SK-N-SH treated with all-trans-retinoic acid at 6 μM for 48 hours (cell line): ENCODE data around the gene NAPB.

Experiments
- ATAC-seq: fragments of 200-7000 bp; cut with Tn5 transposase; 3 replicates; pipeline ENCODE4 v1.9.1; 2020; ENCODE audit warnings: mild to moderate bottlenecking, moderate library complexity
- ARNTL ChIP-seq: fragments of 450-650 bp; formaldehyde crosslinking; IDR thresholded peaks from 2 replicates; pipeline ENCODE4 v1.5.0; 2020; ENCODE audit warnings: low read depth, mild to moderate bottlenecking, moderate library complexity, borderline replicate concordance
- BACH2 ChIP-seq: fragments of 250-450 bp; sonication (Bioruptor Pico); IDR thresholded peaks from 2 replicates; pipeline ENCODE4 v1.9.0; 2021; ENCODE audit warnings: mild to moderate bottlenecking, borderline replicate concordance
- CSDC2 ChIP-seq: fragments of 250-450 bp; sonication (Bioruptor Pico); IDR thresholded peaks from 2 replicates; pipeline ENCODE4 v1.5.0; 2020; ENCODE audit warnings: mild to moderate bottlenecking, moderate library complexity
- ESRRG ChIP-seq: fragments of 250-450 bp; sonication (Bioruptor Pico); IDR thresholded peaks from 2 replicates; pipeline ENCODE4 v1.6.1; 2021; ENCODE audit warnings: mild to moderate bottlenecking
- ISL1 ChIP-seq: fragments of 250-450 bp; sonication (Bioruptor Pico); IDR thresholded peaks from 2 replicates; pipeline ENCODE4 v2.1.2; 2022; ENCODE audit warnings: mild to moderate bottlenecking, moderate library complexity
- OSR1 ChIP-seq: fragments of 250-450 bp; sonication (Bioruptor Pico); IDR thresholded peaks from 2 replicates; pipeline ENCODE4 v1.8.0; 2022; ENCODE audit warnings: moderate library complexity, mild to moderate bottlenecking, inconsistent platforms
- PPARA ChIP-seq: fragments of 250-450 bp; sonication (Bioruptor Pico); IDR thresholded peaks from 2 replicates; pipeline ENCODE4 v1.5.0; 2020; ENCODE audit warnings: mild to moderate bottlenecking, borderline replicate concordance
- RARB ChIP-seq: fragments of 250-450 bp; sonication (Bioruptor Pico); IDR thresholded peaks from 2 replicates; pipeline ENCODE4 v1.8.0; 2021; ENCODE audit warnings: mild to moderate bottlenecking, moderate library complexity
- TCF4 ChIP-seq: fragments of 250-450 bp; sonication (Bioruptor Pico); IDR thresholded peaks from 2 replicates; pipeline ENCODE4 v1.8.0; 2021; ENCODE audit warnings: mild to moderate bottlenecking, moderate library complexity, borderline replicate concordance
- TOX ChIP-seq: fragments of 250-450 bp; sonication (Bioruptor Pico); IDR thresholded peaks from 2 replicates; pipeline ENCODE4 v1.8.0; 2021; ENCODE audit warnings: mild to moderate bottlenecking, moderate library complexity, borderline replicate concordance
- TSHZ2 ChIP-seq: fragments of 250-450 bp; sonication (Bioruptor Pico); IDR thresholded peaks from 2 replicates; pipeline ENCODE4 v1.5.0; 2020; ENCODE audit warnings: mild to moderate bottlenecking, moderate library complexity
- ZC3H10 ChIP-seq: fragments of 250-450 bp; sonication (Bioruptor Pico); IDR thresholded peaks from 2 replicates; pipeline ENCODE4 v1.5.1; 2021; ENCODE audit warnings: mild to moderate bottlenecking, moderate library complexity
- ZFP3 ChIP-seq: fragments of 250-450 bp; sonication (Bioruptor Pico); IDR thresholded peaks from 2 replicates; pipeline ENCODE4 v1.5.0; 2020; ENCODE audit warnings: mild to moderate bottlenecking, moderate library complexity
- ZFP30 ChIP-seq: fragments of 450-650 bp; formaldehyde crosslinking; IDR thresholded peaks from 2 replicates; pipeline ENCODE4 v1.5.0; 2022; ENCODE audit warnings: mild to moderate bottlenecking, moderate library complexity
- ZNF70 ChIP-seq: fragments of 450-650 bp; formaldehyde crosslinking; IDR thresholded peaks from 2 replicates; pipeline ENCODE4 v1.5.0; 2020; ENCODE audit warnings: mild to moderate bottlenecking, moderate library complexity
- ZNF8 ChIP-seq: fragments of 450-650 bp; formaldehyde crosslinking; IDR thresholded peaks from 2 replicates; pipeline ENCODE4 v1.5.0; 2020; ENCODE audit warnings: mild to moderate bottlenecking, moderate library complexity
- TF ChIP-seq, protein P1 (sequence below): fragments of 250-450 bp; sonication (Bioruptor Pico); IDR thresholded peaks from 2 replicates; pipeline ENCODE4 v1.8.0; 2020; ENCODE audit warnings: mild to moderate bottlenecking, moderate library complexity, borderline replicate concordance
- TF ChIP-seq, protein P2 (sequence below): fragments of 250-450 bp; sonication (Bioruptor Pico); IDR thresholded peaks from 2 replicates; pipeline ENCODE4 v1.8.0; 2021; ENCODE audit warnings: low read depth, mild to moderate bottlenecking, moderate library complexity, borderline replicate concordance

NAPB gene

GRCh38 chr20:23375827-23376226 is 45.5 kb downstream of the NAPB start (continued):
- TF ChIP-seq TSHZ2 (CRISPR knock-in tag) (no peak), ZNF8 (CRISPR knock-in tag) (no peak), PPARA (CRISPR knock-in tag) (no peak), ESRRG (no peak), ZC3H10 (CRISPR knock-in tag) (no peak), ZNF70 (no peak), TOX (CRISPR knock-in tag) (no peak), ZFP3 (CRISPR knock-in tag) (no peak)
- TF ChIP-seq, protein P1, sequence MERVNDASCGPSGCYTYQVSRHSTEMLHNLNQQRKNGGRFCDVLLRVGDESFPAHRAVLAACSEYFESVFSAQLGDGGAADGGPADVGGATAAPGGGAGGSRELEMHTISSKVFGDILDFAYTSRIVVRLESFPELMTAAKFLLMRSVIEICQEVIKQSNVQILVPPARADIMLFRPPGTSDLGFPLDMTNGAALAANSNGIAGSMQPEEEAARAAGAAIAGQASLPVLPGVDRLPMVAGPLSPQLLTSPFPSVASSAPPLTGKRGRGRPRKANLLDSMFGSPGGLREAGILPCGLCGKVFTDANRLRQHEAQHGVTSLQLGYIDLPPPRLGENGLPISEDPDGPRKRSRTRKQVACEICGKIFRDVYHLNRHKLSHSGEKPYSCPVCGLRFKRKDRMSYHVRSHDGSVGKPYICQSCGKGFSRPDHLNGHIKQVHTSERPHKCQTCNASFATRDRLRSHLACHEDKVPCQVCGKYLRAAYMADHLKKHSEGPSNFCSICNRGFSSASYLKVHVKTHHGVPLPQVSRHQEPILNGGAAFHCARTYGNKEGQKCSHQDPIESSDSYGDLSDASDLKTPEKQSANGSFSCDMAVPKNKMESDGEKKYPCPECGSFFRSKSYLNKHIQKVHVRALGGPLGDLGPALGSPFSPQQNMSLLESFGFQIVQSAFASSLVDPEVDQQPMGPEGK (CRISPR knock-in tag): no peak

GRCh38 chr20:23374441-23374840 is 46.8 kb downstream of the NAPB start:
- no peak for ATAC-seq
- TF ChIP-seq ZFP30 (CRISPR knock-in tag) (no peak), ZC3H10 (CRISPR knock-in tag) (no peak), RARB (no peak), ARNTL (CRISPR knock-in tag) (no peak), OSR1 (no peak), BACH2 (no peak), CSDC2 (CRISPR knock-in tag) (no peak)
- TF ChIP-seq, protein P2, sequence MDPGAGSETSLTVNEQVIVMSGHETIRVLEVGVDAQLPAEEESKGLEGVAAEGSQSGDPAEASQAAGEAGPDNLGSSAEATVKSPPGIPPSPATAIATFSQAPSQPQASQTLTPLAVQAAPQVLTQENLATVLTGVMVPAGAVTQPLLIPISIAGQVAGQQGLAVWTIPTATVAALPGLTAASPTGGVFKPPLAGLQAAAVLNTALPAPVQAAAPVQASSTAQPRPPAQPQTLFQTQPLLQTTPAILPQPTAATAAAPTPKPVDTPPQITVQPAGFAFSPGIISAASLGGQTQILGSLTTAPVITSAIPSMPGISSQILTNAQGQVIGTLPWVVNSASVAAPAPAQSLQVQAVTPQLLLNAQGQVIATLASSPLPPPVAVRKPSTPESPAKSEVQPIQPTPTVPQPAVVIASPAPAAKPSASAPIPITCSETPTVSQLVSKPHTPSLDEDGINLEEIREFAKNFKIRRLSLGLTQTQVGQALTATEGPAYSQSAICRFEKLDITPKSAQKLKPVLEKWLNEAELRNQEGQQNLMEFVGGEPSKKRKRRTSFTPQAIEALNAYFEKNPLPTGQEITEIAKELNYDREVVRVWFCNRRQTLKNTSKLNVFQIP (CRISPR knock-in tag): no peak

DNA sequence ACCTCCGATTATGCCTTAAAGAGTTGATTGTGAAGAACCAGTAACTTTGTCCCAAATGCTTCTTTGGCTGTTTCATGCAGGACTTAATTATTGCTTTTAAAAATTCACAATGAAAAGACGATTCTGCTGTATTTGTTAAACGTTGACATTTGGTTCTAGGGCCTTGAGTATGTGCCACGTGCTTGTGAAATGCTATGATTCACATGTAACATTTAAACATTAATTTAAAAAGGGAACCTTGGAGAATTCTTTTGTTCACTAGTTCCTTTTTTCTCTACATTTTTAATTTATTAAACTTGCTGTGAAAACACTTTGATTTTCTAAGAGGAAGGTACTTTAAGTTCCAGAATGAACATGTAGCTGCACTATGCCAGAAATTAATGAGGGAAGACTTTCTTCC is 49.8 kb downstream of the NAPB start:
- TF ChIP-seq ZNF70 (no peak), TSHZ2 (CRISPR knock-in tag) (no peak)
- TF ChIP-seq, protein P1 (CRISPR knock-in tag): no peak
- ATAC-seq: no peak

DNA sequence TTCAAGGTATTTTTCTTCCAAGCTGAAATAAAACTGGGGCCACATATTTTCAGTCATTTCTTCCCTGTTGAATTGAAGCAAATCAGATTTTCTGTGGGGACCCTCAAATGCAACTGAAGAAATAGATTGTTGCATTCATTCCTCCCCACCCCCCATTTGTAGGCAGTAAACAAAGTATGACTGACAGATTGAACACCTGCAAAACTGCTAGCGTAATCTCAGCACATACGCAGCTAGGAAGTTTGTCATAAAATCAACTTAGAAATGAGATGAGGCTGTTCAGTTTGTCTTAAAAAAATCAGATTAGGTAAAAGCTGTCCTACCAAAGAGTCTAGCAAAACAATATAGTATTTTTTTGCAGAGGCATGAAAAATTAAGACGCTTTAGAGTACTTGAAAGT is 50.4 kb downstream of the NAPB start:
- no peak for TF ChIP-seq BACH2
- no peak for TF ChIP-seq TOX (CRISPR knock-in tag)
- TF ChIP-seq TCF4 (CRISPR knock-in tag): no peak
- no peak for TF ChIP-seq OSR1
- no peak for TF ChIP-seq ISL1 (CRISPR knock-in tag)
- no peak for ATAC-seq
